Cardiac atrium fibroblast (primary cell): Measurements from ENCODE around the gene RPL39. TPM values are rescaled to one million over a fixed set of nuclear protein-coding genes. Genes with fewer than 3 reads are reported as not detected.

Experiments
- total RNA-seq: library from RNA; depleted of rRNA; stranded (reverse); fragments of >200 nt; gene quantifications from 2 replicates; pipeline ENCODE4 v1.2.3, GENCODE V29; 2015

Gene RPL39
- 7,955 and 8,879 TPM in 2 replicates for total RNA-seq

DNA sequence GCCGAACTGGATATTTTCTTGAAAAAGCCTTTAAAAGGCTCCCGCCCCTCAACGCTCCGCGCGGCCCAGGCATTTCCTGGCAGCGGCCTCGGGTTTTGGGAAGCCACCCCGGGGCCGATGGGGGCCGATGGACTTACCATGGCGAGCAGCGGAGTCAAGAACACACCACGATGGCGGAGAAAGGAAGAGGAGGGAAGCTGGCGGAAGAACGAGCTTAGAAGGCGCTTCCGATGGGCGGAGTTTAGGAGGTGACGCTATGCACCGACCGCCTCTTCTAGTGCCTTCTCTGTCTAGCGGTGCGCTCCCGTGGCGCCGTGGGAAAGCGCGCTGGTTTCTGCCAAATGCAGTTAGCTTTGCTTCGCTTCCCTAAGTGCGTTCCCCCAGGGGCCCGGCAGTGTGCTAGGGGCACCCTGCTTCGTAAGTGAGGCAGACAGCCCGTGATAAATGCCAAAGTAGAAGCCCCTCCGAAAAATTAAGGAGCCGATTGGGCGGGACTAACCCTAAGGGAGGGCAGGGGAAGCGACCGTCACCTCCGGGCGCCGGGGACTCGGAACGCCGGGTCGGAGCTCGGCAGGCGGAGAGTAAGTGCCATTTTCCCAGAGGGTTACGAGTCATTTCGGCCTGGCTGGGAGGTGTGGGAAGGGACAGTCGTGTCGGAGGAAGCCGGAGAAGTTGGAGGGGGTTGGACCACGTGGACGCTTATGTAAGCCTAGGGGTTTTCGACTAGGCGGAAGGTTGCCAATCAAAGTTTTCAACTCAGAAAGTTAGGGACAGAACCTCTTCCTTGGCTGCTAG, at the start of gene RPL39:
RPL39 (minus strand) TSS at position 194 of the 795 bp plus-strand sequence; CDS start at position 140, 54 bp downstream.

GRCh38 chrX:119757979-119758730, 33.3 kb downstream of the RPL39 start, which contains the start of gene SOWAHD:
Gene SOWAHD (plus strand): TSS chrX:119758588. CDS start chrX:119758668, 80 bp downstream.

Other genes with a start within 250 kb of the RPL39 start
- gene STEEP1, start 226.2 kb downstream of the RPL39 start, total RNA-seq = 15.7 and 18.5 TPM in 2 replicates
- gene UBE2A, start 217.1 kb downstream of the RPL39 start, total RNA-seq = 34.2 and 40.6 TPM in 2 replicates
- 2.2 and 5.8 TPM in 2 replicates for gene NKRF, start 185.2 kb downstream of the RPL39 start, total RNA-seq
- 22.8 and 25.6 TPM in 2 replicates for gene SEPTIN6, start 98.5 kb downstream of the RPL39 start, total RNA-seq
- not detected in 2 replicates for gene SOWAHD, start 33.0 kb downstream of the RPL39 start, total RNA-seq
- 1.1 and 1.3 TPM in 2 replicates for gene UPF3B, start 61.3 kb upstream of the RPL39 start, total RNA-seq
- 17.1 and 17.5 TPM in 2 replicates for gene RNF113A, start 80.1 kb upstream of the RPL39 start, total RNA-seq
- gene NDUFA1, start 80.2 kb upstream of the RPL39 start, total RNA-seq = 56.0 and 65.6 TPM in 2 replicates
- not detected in 2 replicates for gene AKAP14, start 104.3 kb upstream of the RPL39 start, total RNA-seq
- 2.2 and 6.5 TPM in 2 replicates for gene NKAP, start 152.1 kb upstream of the RPL39 start, total RNA-seq